ENCODE data around the gene NXPH1. TPM values are rescaled to one million over a fixed set of nuclear protein-coding genes. Genes with fewer than 3 reads are reported as not detected.
A peak's percentile ranks its signal among the peaks of the same experiment; 100 is the strongest.

Gene NXPH1
- total and polyA plus RNA-seq, 7 experiments from 2014 or later: not detected

DNA sequence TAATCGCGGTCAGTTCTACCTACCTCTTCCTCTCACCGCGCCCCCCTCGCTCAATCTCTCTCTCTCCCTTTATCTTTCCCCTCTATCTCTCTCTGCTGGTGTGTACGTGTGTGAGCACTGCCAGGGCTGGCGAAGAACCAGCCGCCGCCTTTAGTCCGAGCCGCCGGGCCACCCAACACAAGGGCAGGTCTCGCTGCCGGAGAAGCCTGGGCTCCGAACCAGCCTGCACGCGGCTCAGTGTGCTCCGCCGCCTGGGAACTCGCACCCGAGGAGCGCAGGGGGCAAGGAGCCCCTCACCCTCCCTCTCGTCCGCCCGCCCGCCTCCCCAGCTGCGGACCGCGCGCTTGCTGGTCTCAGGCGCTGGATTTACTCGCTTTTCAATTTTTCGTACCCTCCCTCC lies 1.7 kb downstream of the NXPH1 start:
- Histone ChIP-seq H3K36me3 (ENCODE audit: control insufficient read depth in 2 of 3, insufficient read depth in 3 of 3, low read length in 3 of 3) (no peaks in the 10 kb centered on the region), H3K27ac (ENCODE audit: low read depth, low read length) (no peak overlapping the region), H3K4me1 (ENCODE audit: control insufficient read depth in 2 of 2, insufficient read depth in 2 of 2, low read length in 2 of 2) (no peaks in the 10 kb centered on the region), H3K27me3 (ENCODE audit: control insufficient read depth in 2 of 2, insufficient read depth in 2 of 2, low read length in 2 of 2) (peaks cover 0 to 29% of the 10 kb centered on the region in 2 donors), H3K4me3 (ENCODE audit: low read length) (no peak overlapping the region), H3K9me3 (ENCODE audit: control insufficient read depth in 2 of 3, low read length in 3 of 3) (no peaks in the 10 kb centered on the region)
- H3K27me3 Mint-ChIP-seq: peaks cover 89 to 94% (median 92%) of the 10 kb centered on the region in 5 donors
- peaks cover 8 to 31% (median 26%) of the 10 kb centered on the region in 7 donors for H3K4me1 Mint-ChIP-seq
- CTCF ChIA-PET: no interaction called here
- DNase-seq (no peak), ATAC-seq (no peak)
- peak overlapping the region in 1 of 9 donors; percentile 73 for H3K27ac Mint-ChIP-seq
- peaks cover 0 to 18% (median 5%) of the 10 kb centered on the region in 11 donors for H3K9me3 Mint-ChIP-seq
- H3K4me3 Mint-ChIP-seq: peak overlapping the region in 3 of 10 donors; percentile 13 to 66 (median 36)
- intact Hi-C loops (cut with micrococcal nuclease): loop anchor here in 1 of 2 donors (5.0 kb wide), 1 partner anchor 1977 kb away; no protein-coding TSS in a partner anchor
- POLR2A ChIA-PET: no interaction called here
- peaks cover 0 to 10% (median 4%) of the 10 kb centered on the region in 5 donors for H3K36me3 Mint-ChIP-seq

DNA sequence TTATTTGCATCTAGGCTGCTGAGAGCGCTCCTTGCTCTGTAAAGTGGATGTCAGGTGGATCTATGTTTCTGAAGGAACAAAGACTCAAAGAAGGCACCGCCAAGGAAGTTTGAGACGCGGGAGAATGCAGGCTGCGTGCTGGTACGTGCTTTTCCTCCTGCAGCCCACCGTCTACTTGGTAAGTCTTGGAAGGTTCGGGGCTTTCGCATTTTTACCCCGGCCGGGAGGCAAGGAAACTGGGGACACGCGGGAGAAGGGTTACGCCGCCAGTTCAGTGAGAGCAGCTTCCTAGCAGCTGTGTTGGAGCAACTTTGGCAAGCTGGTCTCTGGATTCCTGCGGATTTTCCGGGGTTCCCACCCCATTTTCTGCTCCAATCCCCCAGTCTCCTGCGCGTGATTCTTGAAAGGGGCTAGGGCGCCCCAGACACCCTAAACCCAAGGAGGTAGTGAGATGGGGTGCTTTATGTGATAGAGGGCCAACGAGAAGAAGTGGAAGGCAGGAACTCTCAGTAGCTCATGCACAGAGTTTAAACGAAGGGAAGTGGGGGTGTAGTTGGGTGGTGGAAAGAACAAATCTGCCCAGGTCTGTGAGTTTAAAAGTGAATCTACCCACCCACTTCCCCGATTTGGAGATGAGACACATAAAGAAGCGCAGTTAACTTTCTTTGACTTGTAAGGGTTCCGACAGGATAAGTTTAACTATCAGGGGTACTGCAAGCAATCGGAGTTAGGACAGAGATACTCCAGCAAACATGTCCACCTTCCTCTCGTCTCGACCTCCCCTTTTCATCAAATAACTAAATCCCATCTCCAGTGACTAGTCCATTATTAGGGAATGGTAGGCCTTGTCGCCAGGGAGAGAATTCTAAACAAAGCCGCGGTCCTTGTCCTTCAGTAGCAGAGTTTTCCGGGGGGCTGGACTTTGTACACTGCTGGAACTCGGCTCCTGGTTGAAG lies 2.5 kb downstream of the NXPH1 start:
- intact Hi-C loops (cut with micrococcal nuclease): loop anchor here in 1 of 2 donors (5.0 kb wide), 1 partner anchor 1976 kb away; no protein-coding TSS in a partner anchor
- Histone ChIP-seq H3K4me1 (ENCODE audit: control insufficient read depth in 2 of 2, insufficient read depth in 2 of 2, low read length in 2 of 2) (no peaks in the 10 kb centered on the region), H3K27me3 (ENCODE audit: control insufficient read depth in 2 of 2, insufficient read depth in 2 of 2, low read length in 2 of 2) (peaks cover 1 to 30% of the 10 kb centered on the region in 2 donors), H3K36me3 (ENCODE audit: control insufficient read depth in 2 of 3, insufficient read depth in 3 of 3, low read length in 3 of 3) (no peaks in the 10 kb centered on the region), H3K27ac (ENCODE audit: low read depth, low read length) (no peak overlapping the region), H3K4me3 (ENCODE audit: low read length) (no peak overlapping the region), H3K9me3 (ENCODE audit: control insufficient read depth in 2 of 3, low read length in 3 of 3) (no peaks in the 10 kb centered on the region)
- peak overlapping the region in 1 of 9 donors; percentile 73 for H3K27ac Mint-ChIP-seq
- peaks cover 8 to 31% (median 26%) of the 10 kb centered on the region in 7 donors for H3K4me1 Mint-ChIP-seq
- POLR2A ChIA-PET: no interaction called here
- peaks cover 0 to 18% (median 5%) of the 10 kb centered on the region in 11 donors for H3K9me3 Mint-ChIP-seq
- peak overlapping the region in 6 of 10 donors; percentile 13 to 66 (median 38) for H3K4me3 Mint-ChIP-seq
- H3K36me3 Mint-ChIP-seq: peaks cover 0 to 10% (median 4%) of the 10 kb centered on the region in 5 donors
- DNase-seq: no peak
- no peak for ATAC-seq
- CTCF ChIA-PET: no interaction called here
- peaks cover 91 to 97% (median 92%) of the 10 kb centered on the region in 5 donors for H3K27me3 Mint-ChIP-seq

DNA sequence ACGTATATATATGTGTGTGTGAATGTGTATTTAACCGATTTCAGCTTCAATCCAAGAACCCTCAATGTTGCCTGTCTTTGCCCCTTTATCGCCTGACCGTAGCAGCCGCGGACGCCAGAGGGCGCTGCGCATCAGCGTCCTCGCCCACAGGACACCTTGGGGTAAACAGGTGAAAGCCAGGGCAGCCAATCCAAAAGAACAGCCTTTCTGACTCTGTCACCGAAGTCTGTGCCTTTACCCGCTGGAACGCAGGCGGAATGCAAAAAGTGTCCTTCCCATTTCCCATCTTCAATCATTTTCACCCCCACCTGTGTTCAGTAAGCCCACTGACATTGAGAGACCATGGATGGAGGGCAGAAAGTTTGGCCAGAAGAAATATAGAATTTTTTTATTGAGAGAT lies 3.6 kb downstream of the NXPH1 start:
- Mint-ChIP-seq H3K27ac (no peak overlapping the region), H3K9me3 (peaks cover 0 to 23% (median 6%) of the 10 kb centered on the region in 11 donors), H3K27me3 (peaks cover 89 to 96% (median 94%) of the 10 kb centered on the region in 5 donors), H3K4me3 (peak overlapping the region in 6 of 10 donors; percentile 9 to 65 (median 36)), H3K36me3 (peaks cover 0 to 10% (median 8%) of the 10 kb centered on the region in 5 donors), H3K4me1 (peaks cover 8 to 31% (median 26%) of the 10 kb centered on the region in 7 donors)
- intact Hi-C loops (cut with micrococcal nuclease): loop anchor here in 1 of 2 donors (5.0 kb wide), 1 partner anchor 1975 kb away; no protein-coding TSS in a partner anchor
- Histone ChIP-seq H3K36me3 (ENCODE audit: control insufficient read depth in 2 of 3, insufficient read depth in 3 of 3, low read length in 3 of 3) (no peaks in the 10 kb centered on the region), H3K9me3 (ENCODE audit: control insufficient read depth in 2 of 3, low read length in 3 of 3) (no peaks in the 10 kb centered on the region), H3K27ac (ENCODE audit: low read depth, low read length) (no peak overlapping the region), H3K4me3 (ENCODE audit: low read length) (no peak overlapping the region), H3K27me3 (ENCODE audit: control insufficient read depth in 2 of 2, insufficient read depth in 2 of 2, low read length in 2 of 2) (peaks cover 2 to 33% of the 10 kb centered on the region in 2 donors), H3K4me1 (ENCODE audit: control insufficient read depth in 2 of 2, insufficient read depth in 2 of 2, low read length in 2 of 2) (no peaks in the 10 kb centered on the region)
- ChIA-PET CTCF (no interaction called here), POLR2A (no interaction called here)
- DNase-seq (peak in 3 of 9 donors; percentile 3 to 48 (median 5)), ATAC-seq (no peak)

DNA sequence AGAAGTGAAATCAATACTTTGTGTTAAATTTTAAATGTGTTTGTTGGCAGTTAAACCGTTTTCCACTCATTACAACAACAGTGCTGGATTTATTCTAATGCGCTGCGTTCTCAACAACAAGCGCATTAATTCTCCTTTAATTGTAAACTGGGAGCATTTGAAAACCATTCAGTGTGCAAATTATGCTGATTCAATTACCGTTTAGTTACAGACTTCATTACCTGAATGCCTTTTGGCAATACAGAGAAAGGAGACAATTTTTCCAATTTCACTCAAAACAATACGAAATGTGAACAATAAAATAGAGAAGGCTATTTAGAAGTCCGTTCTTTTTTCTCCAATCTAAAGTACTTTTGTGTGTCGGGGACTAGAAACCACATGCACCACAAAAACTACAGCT lies 4.2 kb downstream of the NXPH1 start:
- Histone ChIP-seq H3K4me1 (ENCODE audit: control insufficient read depth in 2 of 2, insufficient read depth in 2 of 2, low read length in 2 of 2) (no peaks in the 10 kb centered on the region), H3K27me3 (ENCODE audit: control insufficient read depth in 2 of 2, insufficient read depth in 2 of 2, low read length in 2 of 2) (peaks cover 2 to 40% of the 10 kb centered on the region in 2 donors), H3K9me3 (ENCODE audit: control insufficient read depth in 2 of 3, low read length in 3 of 3) (no peaks in the 10 kb centered on the region), H3K27ac (ENCODE audit: low read depth, low read length) (no peak overlapping the region), H3K4me3 (ENCODE audit: low read length) (no peak overlapping the region), H3K36me3 (ENCODE audit: control insufficient read depth in 2 of 3, insufficient read depth in 3 of 3, low read length in 3 of 3) (no peaks in the 10 kb centered on the region)
- intact Hi-C loops (cut with micrococcal nuclease): loop anchor here in 1 of 2 donors (5.0 kb wide), 1 partner anchor 1975 kb away; no protein-coding TSS in a partner anchor
- Mint-ChIP-seq H3K4me1 (peaks cover 8 to 34% (median 26%) of the 10 kb centered on the region in 7 donors), H3K36me3 (peaks cover 0 to 8% (median 7%) of the 10 kb centered on the region in 5 donors), H3K27me3 (peaks cover 88 to 95% (median 93%) of the 10 kb centered on the region in 5 donors), H3K4me3 (no peak overlapping the region), H3K27ac (no peak overlapping the region), H3K9me3 (peaks cover 0 to 26% (median 6%) of the 10 kb centered on the region in 11 donors)
- ATAC-seq: no peak
- ChIA-PET POLR2A (no interaction called here), CTCF (no interaction called here)
- DNase-seq: no peak

DNA sequence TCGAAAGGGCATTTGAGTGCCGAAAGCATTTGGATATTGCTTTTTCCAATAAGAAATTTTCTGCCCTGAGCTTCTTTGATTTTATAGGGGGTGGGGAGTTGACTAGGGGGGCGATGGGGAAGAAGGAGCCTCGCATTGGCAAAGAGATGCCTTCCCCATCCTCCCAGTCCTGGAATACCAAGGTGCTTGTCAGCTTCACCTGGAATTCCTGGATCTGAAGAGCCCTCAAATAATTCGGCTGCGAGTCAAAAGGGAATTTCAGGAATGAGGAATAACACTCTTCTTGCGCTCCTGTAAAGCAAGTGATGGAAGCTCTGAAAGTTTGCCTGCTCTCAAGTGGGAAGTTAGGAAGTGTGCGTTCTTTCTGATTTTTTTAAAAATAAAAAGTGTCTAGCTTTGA lies 7.3 kb downstream of the NXPH1 start:
- no peak for DNase-seq
- ChIA-PET CTCF (no interaction called here), POLR2A (no interaction called here)
- Histone ChIP-seq H3K27ac (ENCODE audit: low read depth, low read length) (no peak overlapping the region), H3K4me1 (ENCODE audit: control insufficient read depth in 2 of 2, insufficient read depth in 2 of 2, low read length in 2 of 2) (peaks cover 0 to 6% of the 10 kb centered on the region in 2 donors), H3K36me3 (ENCODE audit: control insufficient read depth in 2 of 3, insufficient read depth in 3 of 3, low read length in 3 of 3) (no peaks in the 10 kb centered on the region), H3K4me3 (ENCODE audit: low read length) (no peak overlapping the region), H3K9me3 (ENCODE audit: control insufficient read depth in 2 of 3, low read length in 3 of 3) (no peaks in the 10 kb centered on the region), H3K27me3 (ENCODE audit: control insufficient read depth in 2 of 2, insufficient read depth in 2 of 2, low read length in 2 of 2) (peaks cover 2 to 37% of the 10 kb centered on the region in 2 donors)
- intact Hi-C loops (cut with micrococcal nuclease): no loop called here
- Mint-ChIP-seq H3K27ac (peak overlapping the region in 1 of 9 donors; percentile 42), H3K4me1 (peaks cover 3 to 34% (median 17%) of the 10 kb centered on the region in 7 donors), H3K4me3 (no peak overlapping the region), H3K9me3 (peaks cover 0 to 42% (median 12%) of the 10 kb centered on the region in 11 donors), H3K27me3 (peaks cover 89 to 93% (median 91%) of the 10 kb centered on the region in 5 donors), H3K36me3 (peaks cover 0 to 16% (median 4%) of the 10 kb centered on the region in 5 donors)
- ATAC-seq: no peak

DNA sequence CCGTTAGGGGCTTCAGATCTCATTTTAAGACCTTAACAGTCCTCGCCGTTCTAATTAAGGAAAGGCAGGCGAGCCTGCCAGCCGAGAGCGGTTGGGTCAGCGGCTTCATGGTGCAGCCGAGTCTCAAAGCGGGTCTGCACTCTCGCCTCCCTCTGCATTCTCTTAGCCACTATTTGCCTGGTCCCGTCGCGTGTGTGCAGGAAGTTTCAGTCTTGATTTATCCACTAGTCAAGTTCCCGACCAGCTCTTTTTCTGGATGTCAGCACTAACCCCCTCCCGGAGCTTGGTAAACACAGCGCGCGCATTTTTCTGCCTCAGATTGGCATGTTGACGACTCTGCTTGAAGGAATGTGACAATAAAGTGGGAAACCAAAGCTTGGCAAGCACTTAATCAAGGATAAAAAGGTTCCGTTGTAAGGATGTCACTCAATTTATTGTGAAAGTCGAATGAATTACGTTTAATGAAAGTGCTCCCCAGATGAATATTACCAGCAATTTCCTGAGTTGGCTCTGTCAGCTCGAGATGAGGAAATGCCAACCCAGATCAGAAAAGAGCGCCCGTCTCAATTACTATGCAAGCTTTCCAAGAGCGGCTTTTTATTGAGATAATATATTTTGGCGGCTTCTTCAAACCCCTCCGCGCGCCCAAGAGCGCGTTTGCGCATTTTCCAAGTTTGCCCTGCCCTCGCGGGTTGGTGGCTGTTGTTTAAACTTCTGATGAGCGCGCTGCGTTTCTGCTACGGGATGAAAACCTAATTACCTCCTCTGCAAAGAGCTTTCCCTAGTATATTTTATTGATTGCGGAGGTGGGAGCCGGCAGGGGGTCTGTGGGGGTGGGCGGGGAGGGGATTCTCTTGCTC lies 7.9 kb downstream of the NXPH1 start:
- Histone ChIP-seq H3K27me3 (ENCODE audit: control insufficient read depth in 2 of 2, insufficient read depth in 2 of 2, low read length in 2 of 2) (peaks cover 2 to 34% of the 10 kb centered on the region in 2 donors), H3K4me1 (ENCODE audit: control insufficient read depth in 2 of 2, insufficient read depth in 2 of 2, low read length in 2 of 2) (peaks cover 0 to 6% of the 10 kb centered on the region in 2 donors), H3K9me3 (ENCODE audit: control insufficient read depth in 2 of 3, low read length in 3 of 3) (no peaks in the 10 kb centered on the region), H3K27ac (ENCODE audit: low read depth, low read length) (no peak overlapping the region), H3K4me3 (ENCODE audit: low read length) (no peak overlapping the region), H3K36me3 (ENCODE audit: control insufficient read depth in 2 of 3, insufficient read depth in 3 of 3, low read length in 3 of 3) (no peaks in the 10 kb centered on the region)
- DNase-seq (no peak), ATAC-seq (no peak)
- peaks cover 85 to 89% (median 87%) of the 10 kb centered on the region in 5 donors for H3K27me3 Mint-ChIP-seq
- H3K36me3 Mint-ChIP-seq: peaks cover 0 to 16% (median 4%) of the 10 kb centered on the region in 5 donors
- peaks cover 3 to 28% (median 17%) of the 10 kb centered on the region in 7 donors for H3K4me1 Mint-ChIP-seq
- H3K4me3 Mint-ChIP-seq: peak overlapping the region in 1 of 10 donors; percentile 19
- peaks cover 0 to 42% (median 8%) of the 10 kb centered on the region in 11 donors for H3K9me3 Mint-ChIP-seq
- intact Hi-C loops (cut with micrococcal nuclease): no loop called here
- H3K27ac Mint-ChIP-seq: peak overlapping the region in 1 of 9 donors; percentile 29
- CTCF ChIA-PET: no interaction called here
- POLR2A ChIA-PET: no interaction called here

Data from naive thymus-derived CD4-positive, alpha-beta T cell (primary cell).